Upper lobe of left lung (tissue), 6 donors: ENCODE data around the gene PRMT3. TPM values are rescaled to one million over a fixed set of nuclear protein-coding genes. Genes with fewer than 3 reads are reported as not detected.
"Not testable (repeated sequence)": the region's sequence is repeated elsewhere in the genome, so short reads cannot be mapped to it uniquely, and the experiment has no call there.

Experiments
- ATAC-seq, 2 donors: fragments of 200-7000 bp; cut with Tn5 transposase; one replicate each; pipeline ENCODE4 v1.9.1; 2022; ENCODE audit warnings: mild to moderate bottlenecking in 2 of 2, moderate library complexity in 2 of 2; ENCODE audit not compliant: low FRiP score in 2 of 2
- DNase-seq, 2 donors: peaks; one replicate each; pipeline ENCODE4 v3.0.0-alpha.2; 2019 to 2020
- H3K27ac ChIP-seq, 4 donors: fragments of 200-600 bp; sonication (generic); one replicate each; pipeline ENCODE4 v1.5.1; 2016 to 2019
- H3K27me3 ChIP-seq, 4 donors: fragments of 200-600 bp; sonication (generic); one replicate each; pipeline ENCODE4 v1.5.1; 2017 to 2019
- H3K36me3 ChIP-seq, 4 donors: fragments of 200-600 bp; sonication (generic); one replicate each; pipeline ENCODE4 v1.5.1; 2016 to 2019
- H3K4me1 ChIP-seq, 4 donors: fragments of 200-600 bp; sonication (generic); one replicate each; pipeline ENCODE4 v1.5.1; 2018 to 2019
- H3K4me3 ChIP-seq, 4 donors: fragments of 200-600 bp; sonication (generic); one replicate each; pipeline ENCODE4 v1.5.1; 2017 to 2019; ENCODE audit warnings: mild to moderate bottlenecking in 2 of 4, moderate library complexity in 1 of 4
- H3K9me3 ChIP-seq, 4 donors: fragments of 200-600 bp; sonication (generic); one replicate each; pipeline ENCODE4 v1.5.1; 2018 to 2019
- EP300 ChIP-seq, 4 donors: sonication (generic); formaldehyde crosslinking; IDR thresholded peaks; one replicate each; pipeline ENCODE4 v1.5.1; 2017; ENCODE audit warnings: antibody characterized with exemption in 4 of 4, control low read depth in 2 of 4
- POLR2A ChIP-seq, 4 donors: fragments of 450-650 bp; IDR thresholded peaks; one replicate each; pipeline ENCODE4 v1.5.1; 2016 to 2017; ENCODE audit warnings: antibody characterized with exemption in 4 of 4, mild to moderate bottlenecking in 2 of 4
- POLR2AphosphoS5 ChIP-seq, 2 donors: sonication (generic); formaldehyde crosslinking; IDR thresholded peaks; one replicate each; pipeline ENCODE4 v1.5.1; 2017; ENCODE audit warnings: antibody characterized with exemption in 2 of 2
- WGBS, 2 donors: methylation state at CpG; one replicate each; pipeline ENCODE4 v1.1.5; 2017 to 2018; 5-methylcytosine and 5-hydroxymethylcytosine counted together
- total RNA-seq, 6 donors: library from RNA; depleted of rRNA in 4 of 6; stranded (reverse); fragments of >200 nt in 4 of 6; gene quantifications; one replicate each; pipeline versions ENCODE4 v1.1.0 to v1.2.1, GENCODE V29; 2016 to 2021
- TF ChIP-seq, protein P1 (sequence below), 6 experiments: fragments of 450-650 bp in 4 of 6; fragments of 200-600 bp in 2 of 6; sonication (generic) in 2 of 6; IDR thresholded peaks; one replicate each; pipeline ENCODE4 v1.5.1; 2016 to 2019; ENCODE audit warnings: antibody characterized with exemption in 6 of 6
- donor health status: DM: no; HTN: no; CAD: no; lungs with moderate emphysema.
- donor health status: DM: no; HTN: yes; CAD: no; lungs with severe emphysema.

The PRMT3 gene
- total RNA-seq, 6 donors from 2014 or later = 7.6 to 31.4 (median 13.1) TPM

DNA sequence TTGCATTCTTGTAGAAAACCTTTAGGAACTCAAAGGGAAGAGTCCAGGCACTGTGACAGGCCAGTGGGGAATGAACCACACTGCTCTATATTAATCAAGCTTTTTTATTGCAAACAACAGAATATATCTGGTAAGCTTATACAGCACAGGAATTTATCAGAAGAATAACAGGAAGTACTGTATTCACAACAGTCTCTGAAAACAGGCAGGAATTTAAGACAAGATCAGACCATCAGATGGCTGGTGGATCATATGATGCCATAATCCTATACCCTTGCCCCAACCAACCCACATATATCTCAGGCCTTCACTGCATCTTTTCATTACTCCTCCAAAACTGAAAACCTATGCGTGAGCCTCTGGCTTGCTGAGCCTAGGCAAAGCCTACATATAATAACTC, 25.0 kb upstream of the PRMT3 start:
- WGBS, 2 donors = 0% methylated on average over 1 of the region's 1 CpG
- DNase-seq = no peak
- no peak overlapping the region for H3K4me3 ChIP-seq
- H3K9me3 ChIP-seq = no peaks in the 10 kb centered on the region
- H3K4me1 ChIP-seq = peaks cover 10 to 30% (median 26%) of the 10 kb centered on the region in 4 donors
- H3K27me3 ChIP-seq = no peaks in the 10 kb centered on the region
- H3K36me3 ChIP-seq = no peaks in the 10 kb centered on the region
- peak overlapping the region in 1 of 4 donors; percentile 32 for H3K27ac ChIP-seq
- TF ChIP-seq, protein P1, sequence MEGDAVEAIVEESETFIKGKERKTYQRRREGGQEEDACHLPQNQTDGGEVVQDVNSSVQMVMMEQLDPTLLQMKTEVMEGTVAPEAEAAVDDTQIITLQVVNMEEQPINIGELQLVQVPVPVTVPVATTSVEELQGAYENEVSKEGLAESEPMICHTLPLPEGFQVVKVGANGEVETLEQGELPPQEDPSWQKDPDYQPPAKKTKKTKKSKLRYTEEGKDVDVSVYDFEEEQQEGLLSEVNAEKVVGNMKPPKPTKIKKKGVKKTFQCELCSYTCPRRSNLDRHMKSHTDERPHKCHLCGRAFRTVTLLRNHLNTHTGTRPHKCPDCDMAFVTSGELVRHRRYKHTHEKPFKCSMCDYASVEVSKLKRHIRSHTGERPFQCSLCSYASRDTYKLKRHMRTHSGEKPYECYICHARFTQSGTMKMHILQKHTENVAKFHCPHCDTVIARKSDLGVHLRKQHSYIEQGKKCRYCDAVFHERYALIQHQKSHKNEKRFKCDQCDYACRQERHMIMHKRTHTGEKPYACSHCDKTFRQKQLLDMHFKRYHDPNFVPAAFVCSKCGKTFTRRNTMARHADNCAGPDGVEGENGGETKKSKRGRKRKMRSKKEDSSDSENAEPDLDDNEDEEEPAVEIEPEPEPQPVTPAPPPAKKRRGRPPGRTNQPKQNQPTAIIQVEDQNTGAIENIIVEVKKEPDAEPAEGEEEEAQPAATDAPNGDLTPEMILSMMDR (IDR thresholded peaks at IDR 0.05) = no peak
- no peak for TF ChIP-seq EP300 (IDR thresholded peaks at IDR 0.05)
- TF ChIP-seq POLR2A (IDR thresholded peaks at IDR 0.05) = no peak
- ATAC-seq = no peak

GRCh38 chr11:20363149-20363499, 24.4 kb upstream of the PRMT3 start:
- 59 to 100% methylated on average over 2 of the region's 2 CpGs for WGBS, 2 donors
- no peaks in the 10 kb centered on the region for H3K9me3 ChIP-seq
- no peak for ATAC-seq

GRCh38 chr11:20363500-20364340, 23.8 kb upstream of the PRMT3 start, which contains the start of gene HTATIP2:
HTATIP2 (plus strand) TSS chr11:20363714; CDS start chr11:20364238, 524 bp downstream.
- peak in 2 of 4 donors; percentile 59 to 79 for TF ChIP-seq POLR2A (IDR thresholded peaks at IDR 0.05)
- TF ChIP-seq POLR2AphosphoS5 (IDR thresholded peaks at IDR 0.05) = peak; percentile 45 to 46
- TF ChIP-seq EP300 (IDR thresholded peaks at IDR 0.05) = no peak
- TF ChIP-seq, protein P1 (IDR thresholded peaks at IDR 0.05) = peak in 1 of 6 experiments; percentile 13
- H3K4me3 ChIP-seq = peak within 1 kb of the TSS; percentile 73 to 96 (median 86)
- DNase-seq (peak; percentile 77 to 95), ATAC-seq (peak; percentile 88 to 94)
- H3K4me1 ChIP-seq = peaks cover 12 to 30% (median 26%) of the 10 kb centered on the region in 4 donors
- no peaks in the 10 kb centered on the region for H3K9me3 ChIP-seq
- H3K36me3 ChIP-seq = peaks cover 0 to 8% (median 0%) of the 10 kb centered on the region in 4 donors
- peak within 1 kb of the TSS; percentile 90 to 97 (median 94) for H3K27ac ChIP-seq
- H3K27me3 ChIP-seq = no peaks in the 10 kb centered on the region
- 3 to 5% methylated on average over 23 to 32 of the region's 68 CpGs for WGBS, 2 donors

More at GRCh38 chr11:20363149-20363499, 24.4 kb upstream of the PRMT3 start:
- Histone ChIP-seq H3K4me1 (peaks cover 12 to 30% (median 26%) of the 10 kb centered on the region in 4 donors), H3K27ac (peak overlapping the region; percentile 90 to 97 (median 94)), H3K36me3 (peaks cover 0 to 5% (median 0%) of the 10 kb centered on the region in 4 donors), H3K27me3 (no peaks in the 10 kb centered on the region), H3K4me3 (peak overlapping the region in 3 of 4 donors; percentile 73 to 96 (median 82))
- TF ChIP-seq, protein P1 (IDR thresholded peaks at IDR 0.05) = no peak
- TF ChIP-seq POLR2AphosphoS5 (IDR thresholded peaks at IDR 0.05) = no peak
- no peak for DNase-seq

DNA sequence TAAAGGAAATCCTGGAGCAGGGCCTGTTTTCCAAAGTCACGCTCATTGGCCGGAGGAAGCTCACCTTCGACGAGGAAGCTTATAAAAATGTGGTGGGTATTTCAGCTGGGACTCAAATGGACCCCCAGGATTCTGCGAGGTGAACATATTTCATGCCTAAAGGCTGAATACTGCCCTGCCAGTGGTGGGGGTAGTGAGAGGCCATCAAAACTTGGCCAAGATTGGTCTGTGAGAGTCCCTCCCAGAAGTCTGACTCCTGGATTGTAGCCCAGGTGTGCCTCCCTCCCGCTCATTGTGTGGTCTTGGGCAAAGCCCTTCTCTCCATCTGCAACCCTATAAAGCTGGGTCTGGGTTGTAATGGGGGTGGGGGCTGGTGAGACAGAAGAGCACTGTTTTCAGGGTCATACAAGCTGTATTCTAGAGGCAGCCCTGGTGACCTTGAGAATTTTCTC, 23.1 kb upstream of the PRMT3 start:
- ATAC-seq (peak; percentile 32 to 35), DNase-seq (peak in 1 of 2 donors; percentile 24)
- no peaks in the 10 kb centered on the region for H3K27me3 ChIP-seq
- peaks cover 12 to 30% (median 26%) of the 10 kb centered on the region in 4 donors for H3K4me1 ChIP-seq
- H3K4me3 ChIP-seq = peak overlapping the region; percentile 73 to 96 (median 86)
- H3K9me3 ChIP-seq = no peaks in the 10 kb centered on the region
- 20% methylated on average over 5 to 6 of the region's 6 CpGs for WGBS, 2 donors
- H3K27ac ChIP-seq = peak overlapping the region; percentile 90 to 97 (median 94)
- TF ChIP-seq, protein P1 (IDR thresholded peaks at IDR 0.05) = no peak
- TF ChIP-seq EP300 (IDR thresholded peaks at IDR 0.05) (no peak), POLR2A (IDR thresholded peaks at IDR 0.05) (no peak), POLR2AphosphoS5 (IDR thresholded peaks at IDR 0.05) (no peak)
- H3K36me3 ChIP-seq = peaks cover 0 to 8% (median 0%) of the 10 kb centered on the region in 4 donors

DNA sequence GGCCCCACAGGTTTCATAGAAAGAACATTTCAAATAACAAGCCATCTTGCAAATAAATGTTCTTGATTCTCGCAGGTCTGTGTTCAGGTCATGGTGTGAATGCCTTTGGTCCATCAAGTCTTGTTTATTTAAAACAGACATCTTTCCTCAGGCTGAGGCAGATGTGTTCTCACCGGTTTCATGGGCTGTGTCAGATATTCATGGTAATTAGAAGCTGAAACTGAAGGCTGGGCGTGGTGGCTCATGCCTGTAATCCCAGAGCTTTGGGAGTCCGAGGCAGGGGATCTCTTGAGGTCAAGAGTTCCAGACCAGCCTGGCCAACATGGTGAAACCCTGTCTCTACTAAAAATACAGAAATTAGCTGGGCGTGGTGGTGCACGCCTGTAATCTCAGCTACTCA, 22.1 kb upstream of the PRMT3 start:
- H3K4me3 ChIP-seq = not testable (repeated sequence)

More for the DNA sequence above, 22.1 kb upstream of the PRMT3 start:
- not testable (repeated sequence) for H3K9me3 ChIP-seq, H3K36me3 ChIP-seq, DNase-seq, ATAC-seq, H3K27ac ChIP-seq, H3K27me3 ChIP-seq
- 92 to 93% methylated on average over 6 of the region's 6 CpGs for WGBS, 2 donors
- peaks cover 12 to 30% (median 26%) of the 10 kb centered on the region in 4 donors for H3K4me1 ChIP-seq
